ENCODE measurements around the gene FIGNL1.

Gene FIGNL1

GRCh38 chr7:50496569-50496968 is 46.4 kb upstream of the FIGNL1 start:
- H3K36me3 ChIP-seq (ENCODE audit: low read depth), result no peaks in the 10 kb centered on the region
- no peak for ATAC-seq (ENCODE audit: low read depth)

GRCh38 chr7:50495746-50496145 is 45.6 kb upstream of the FIGNL1 start:
- ATAC-seq (ENCODE audit: low read depth), result no peak
- TF ChIP-seq, protein P1, sequence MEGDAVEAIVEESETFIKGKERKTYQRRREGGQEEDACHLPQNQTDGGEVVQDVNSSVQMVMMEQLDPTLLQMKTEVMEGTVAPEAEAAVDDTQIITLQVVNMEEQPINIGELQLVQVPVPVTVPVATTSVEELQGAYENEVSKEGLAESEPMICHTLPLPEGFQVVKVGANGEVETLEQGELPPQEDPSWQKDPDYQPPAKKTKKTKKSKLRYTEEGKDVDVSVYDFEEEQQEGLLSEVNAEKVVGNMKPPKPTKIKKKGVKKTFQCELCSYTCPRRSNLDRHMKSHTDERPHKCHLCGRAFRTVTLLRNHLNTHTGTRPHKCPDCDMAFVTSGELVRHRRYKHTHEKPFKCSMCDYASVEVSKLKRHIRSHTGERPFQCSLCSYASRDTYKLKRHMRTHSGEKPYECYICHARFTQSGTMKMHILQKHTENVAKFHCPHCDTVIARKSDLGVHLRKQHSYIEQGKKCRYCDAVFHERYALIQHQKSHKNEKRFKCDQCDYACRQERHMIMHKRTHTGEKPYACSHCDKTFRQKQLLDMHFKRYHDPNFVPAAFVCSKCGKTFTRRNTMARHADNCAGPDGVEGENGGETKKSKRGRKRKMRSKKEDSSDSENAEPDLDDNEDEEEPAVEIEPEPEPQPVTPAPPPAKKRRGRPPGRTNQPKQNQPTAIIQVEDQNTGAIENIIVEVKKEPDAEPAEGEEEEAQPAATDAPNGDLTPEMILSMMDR (IDR thresholded peaks at IDR 0.05; ENCODE audit: poor library complexity, severe bottlenecking), result no peak
- Histone ChIP-seq H3K4me3 (ENCODE audit: severe bottlenecking) (no peak overlapping the region), H3K36me3 (ENCODE audit: low read depth) (no peaks in the 10 kb centered on the region), H3K9me3 (ENCODE audit: severe bottlenecking) (no peaks in the 10 kb centered on the region), H3K27ac (ENCODE audit: poor library complexity, severe bottlenecking) (no peak overlapping the region), H3K4me1 (ENCODE audit: insufficient read depth, poor library complexity, severe bottlenecking) (peaks cover 15% of the 10 kb centered on the region), H3K27me3 (ENCODE audit: insufficient read depth, poor library complexity, severe bottlenecking) (no peaks in the 10 kb centered on the region)
- DNase-seq (ENCODE audit: low spot score), result no peak

More at GRCh38 chr7:50496569-50496968, 46.4 kb upstream of the FIGNL1 start:
- Histone ChIP-seq H3K4me1 (ENCODE audit: insufficient read depth, poor library complexity, severe bottlenecking) (peaks cover 18% of the 10 kb centered on the region), H3K27ac (ENCODE audit: poor library complexity, severe bottlenecking) (no peak overlapping the region), H3K4me3 (ENCODE audit: severe bottlenecking) (no peak overlapping the region), H3K27me3 (ENCODE audit: insufficient read depth, poor library complexity, severe bottlenecking) (no peaks in the 10 kb centered on the region), H3K9me3 (ENCODE audit: severe bottlenecking) (no peaks in the 10 kb centered on the region)
- DNase-seq (ENCODE audit: low spot score), result no peak
- TF ChIP-seq, protein P1 (IDR thresholded peaks at IDR 0.05; ENCODE audit: poor library complexity, severe bottlenecking), result no peak

DNA sequence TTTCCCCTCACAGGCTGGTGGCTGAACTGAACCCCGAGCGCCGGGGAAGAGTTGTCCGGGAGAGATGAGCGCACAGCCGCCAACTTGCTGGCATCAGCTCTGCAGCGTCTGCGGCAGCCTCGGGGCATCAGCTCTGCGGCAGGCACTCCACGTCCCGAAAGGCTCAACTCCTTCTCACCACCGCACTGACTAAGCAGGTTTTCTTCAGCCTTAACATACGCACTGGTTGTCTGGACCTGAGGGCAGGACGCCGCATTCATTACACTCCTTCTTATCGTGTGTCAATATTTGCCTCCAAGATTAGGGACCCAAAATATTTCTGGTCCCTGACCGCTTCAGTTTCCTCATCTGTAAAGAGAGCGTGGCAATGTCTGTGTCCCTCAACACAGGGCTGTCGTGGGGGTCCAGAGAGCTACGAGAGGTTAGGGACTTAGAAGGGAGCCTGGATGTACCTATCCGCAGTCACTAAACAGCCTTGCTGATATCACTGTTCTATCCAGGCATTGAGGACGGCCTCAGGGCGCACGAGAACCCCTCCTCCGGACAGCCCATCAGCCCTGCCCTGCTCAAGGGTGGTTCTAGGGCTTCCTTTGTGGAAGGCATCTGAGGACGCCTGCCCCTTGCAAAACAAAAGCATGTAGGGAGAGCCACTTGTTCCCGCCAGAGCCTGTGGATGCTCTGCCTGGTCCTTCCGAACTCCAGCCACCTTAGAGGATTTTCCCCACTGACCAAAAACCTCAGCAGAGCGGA is 42.8 kb upstream of the FIGNL1 start:
- peaks cover 15% of the 10 kb centered on the region for H3K4me1 ChIP-seq (ENCODE audit: insufficient read depth, poor library complexity, severe bottlenecking)
- H3K36me3 ChIP-seq (ENCODE audit: low read depth), result no peaks in the 10 kb centered on the region
- H3K4me3 ChIP-seq (ENCODE audit: severe bottlenecking), result no peak overlapping the region
- H3K27ac ChIP-seq (ENCODE audit: poor library complexity, severe bottlenecking), result no peak overlapping the region
- DNase-seq (ENCODE audit: low spot score) (no peak), ATAC-seq (ENCODE audit: low read depth) (no peak)
- no peaks in the 10 kb centered on the region for H3K27me3 ChIP-seq (ENCODE audit: insufficient read depth, poor library complexity, severe bottlenecking)
- H3K9me3 ChIP-seq (ENCODE audit: severe bottlenecking), result peaks cover 14% of the 10 kb centered on the region
- TF ChIP-seq, protein P1 (IDR thresholded peaks at IDR 0.05; ENCODE audit: poor library complexity, severe bottlenecking), result no peak

DNA sequence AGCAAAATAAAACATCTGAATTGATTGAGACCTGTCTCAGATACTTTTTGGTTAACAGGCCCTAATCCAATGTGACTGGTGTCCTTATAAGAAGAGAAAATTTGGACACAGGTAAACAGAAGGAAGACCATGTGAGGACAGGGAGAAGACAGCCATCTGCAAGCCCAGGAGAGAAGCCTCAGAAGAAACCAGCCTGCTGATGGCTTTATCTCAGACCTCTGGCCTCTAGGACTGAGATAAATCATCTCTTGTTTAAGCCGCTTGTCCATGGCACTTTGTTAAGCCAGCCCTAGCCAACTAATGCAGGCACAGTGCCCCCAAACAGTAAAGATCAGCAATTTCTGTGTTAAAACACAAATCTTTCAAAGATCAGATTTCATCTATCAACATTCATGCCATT is 41.8 kb upstream of the FIGNL1 start:
- Histone ChIP-seq H3K9me3 (ENCODE audit: severe bottlenecking) (peaks cover 14% of the 10 kb centered on the region), H3K36me3 (ENCODE audit: low read depth) (no peaks in the 10 kb centered on the region), H3K27ac (ENCODE audit: poor library complexity, severe bottlenecking) (no peak overlapping the region), H3K4me3 (ENCODE audit: severe bottlenecking) (no peak overlapping the region), H3K4me1 (ENCODE audit: insufficient read depth, poor library complexity, severe bottlenecking) (peaks cover 5% of the 10 kb centered on the region), H3K27me3 (ENCODE audit: insufficient read depth, poor library complexity, severe bottlenecking) (no peaks in the 10 kb centered on the region)
- DNase-seq (ENCODE audit: low spot score), result no peak
- TF ChIP-seq, protein P1 (IDR thresholded peaks at IDR 0.05; ENCODE audit: poor library complexity, severe bottlenecking), result no peak
- ATAC-seq (ENCODE audit: low read depth), result no peak

GRCh38 chr7:50491209-50491608 is 41.1 kb upstream of the FIGNL1 start:
- Histone ChIP-seq H3K4me3 (ENCODE audit: severe bottlenecking) (no peak overlapping the region), H3K9me3 (ENCODE audit: severe bottlenecking) (peaks cover 14% of the 10 kb centered on the region), H3K27me3 (ENCODE audit: insufficient read depth, poor library complexity, severe bottlenecking) (no peaks in the 10 kb centered on the region), H3K36me3 (ENCODE audit: low read depth) (no peaks in the 10 kb centered on the region), H3K27ac (ENCODE audit: poor library complexity, severe bottlenecking) (no peak overlapping the region), H3K4me1 (ENCODE audit: insufficient read depth, poor library complexity, severe bottlenecking) (peaks cover 3% of the 10 kb centered on the region)
- TF ChIP-seq, protein P1 (IDR thresholded peaks at IDR 0.05; ENCODE audit: poor library complexity, severe bottlenecking), result no peak
- no peak for DNase-seq (ENCODE audit: low spot score)
- ATAC-seq (ENCODE audit: low read depth), result no peak
